Measurements from ENCODE around the gene TNFAIP2. TPM values are rescaled to one million over a fixed set of nuclear protein-coding genes. Genes with fewer than 3 reads are reported as not detected.

TNFAIP2 gene
- total RNA-seq, 4 donors from 2014 or later: 14.8 to 72.9 (median 22.3) TPM

- H3K4me1 ChIP-seq: peaks cover 2 to 3% of the 10 kb centered on the region in 2 donors
- H3K27ac ChIP-seq: no peak overlapping the region
- peak; percentile 54 to 76 (median 64) for TF ChIP-seq CTCF (IDR thresholded peaks at IDR 0.05 in 4 of 5, conservative IDR thresholded peaks at IDR 0.05 in 1 of 5)
- TF ChIP-seq POLR2A (IDR thresholded peaks at IDR 0.05): no peak
- no peaks in the 10 kb centered on the region for H3K27me3 ChIP-seq
- intact Hi-C loops (cut with DNase I; ENCODE audit: low total_unique reads) (loop anchor here (1.0 kb wide), 1 partner anchor 36 kb away; no protein-coding TSS in a partner anchor), in situ Hi-C loops (cut with MboI; ENCODE audit: low sequenced_read_pairs in 4 of 4) (no loop called here)
- ATAC-seq (no peak), DNase-seq (no peak)
- no peak overlapping the region for H3K4me3 ChIP-seq
- H3K9me3 ChIP-seq: no peaks in the 10 kb centered on the region
- H3K36me3 ChIP-seq: no peaks in the 10 kb centered on the region
Measured at GRCh38 chr14:103141117-103141796, 18.0 kb downstream of the TNFAIP2 start.

- intact Hi-C loops (cut with DNase I; ENCODE audit: low total_unique reads): no loop called here
Measured at GRCh38 chr14:103142026-103142425, 18.8 kb downstream of the TNFAIP2 start.

GRCh38 chr14:103142721-103143302, 19.6 kb downstream of the TNFAIP2 start:
- intact Hi-C loops (cut with DNase I; ENCODE audit: low total_unique reads): no loop called here
- DNase-seq (no peak), ATAC-seq (no peak)
- Histone ChIP-seq H3K27ac (no peak overlapping the region), H3K4me1 (peaks cover 0 to 2% of the 10 kb centered on the region in 2 donors), H3K4me3 (no peak overlapping the region), H3K27me3 (no peaks in the 10 kb centered on the region), H3K9me3 (no peaks in the 10 kb centered on the region), H3K36me3 (no peaks in the 10 kb centered on the region)
- TF ChIP-seq CTCF (IDR thresholded peaks at IDR 0.05 in 4 of 5, conservative IDR thresholded peaks at IDR 0.05 in 1 of 5): no peak
- TF ChIP-seq POLR2A (IDR thresholded peaks at IDR 0.05): no peak
- in situ Hi-C loops (cut with MboI; ENCODE audit: low sequenced_read_pairs in 4 of 4): no loop called here

More at GRCh38 chr14:103142026-103142425, 18.8 kb downstream of the TNFAIP2 start:
- peaks cover 0 to 2% of the 10 kb centered on the region in 2 donors for H3K4me1 ChIP-seq
- H3K9me3 ChIP-seq: no peaks in the 10 kb centered on the region
- DNase-seq (no peak), ATAC-seq (no peak)
- no peaks in the 10 kb centered on the region for H3K36me3 ChIP-seq
- no peaks in the 10 kb centered on the region for H3K27me3 ChIP-seq
- H3K27ac ChIP-seq: no peak overlapping the region
- no peak overlapping the region for H3K4me3 ChIP-seq
- TF ChIP-seq CTCF (IDR thresholded peaks at IDR 0.05 in 4 of 5, conservative IDR thresholded peaks at IDR 0.05 in 1 of 5): no peak
- TF ChIP-seq POLR2A (IDR thresholded peaks at IDR 0.05): no peak
- in situ Hi-C loops (cut with MboI; ENCODE audit: low sequenced_read_pairs in 4 of 4): no loop called here

DNA sequence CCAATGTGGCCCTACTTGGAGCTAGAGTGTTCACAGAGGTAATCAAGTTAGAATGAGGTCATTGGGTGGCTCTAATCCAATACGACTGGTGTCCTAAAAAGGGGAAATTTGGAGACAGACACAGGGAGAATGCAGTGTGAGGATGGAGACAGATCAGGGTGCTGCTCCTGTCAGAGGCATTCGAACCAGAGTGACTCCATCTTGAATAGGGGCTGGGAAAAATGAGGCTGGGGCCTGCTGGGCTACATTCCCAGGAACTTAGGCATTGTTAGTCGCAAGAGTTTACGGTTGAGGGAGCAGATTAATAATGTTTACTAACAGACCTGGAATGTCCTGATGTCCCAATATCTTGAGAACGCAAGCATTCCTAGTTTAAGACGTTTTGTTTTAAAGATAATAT, 20.2 kb downstream of the TNFAIP2 start:
- intact Hi-C loops (cut with DNase I; ENCODE audit: low total_unique reads) (no loop called here), in situ Hi-C loops (cut with MboI; ENCODE audit: low sequenced_read_pairs in 4 of 4) (no loop called here)
- no peaks in the 10 kb centered on the region for H3K27me3 ChIP-seq
- ATAC-seq: no peak
- H3K4me1 ChIP-seq: peaks cover 0 to 2% of the 10 kb centered on the region in 2 donors
- H3K36me3 ChIP-seq: no peaks in the 10 kb centered on the region
- H3K27ac ChIP-seq: no peak overlapping the region
- no peaks in the 10 kb centered on the region for H3K9me3 ChIP-seq
- DNase-seq: no peak
- TF ChIP-seq POLR2A (IDR thresholded peaks at IDR 0.05) (no peak), CTCF (IDR thresholded peaks at IDR 0.05 in 4 of 5, conservative IDR thresholded peaks at IDR 0.05 in 1 of 5) (no peak)
- H3K4me3 ChIP-seq: no peak overlapping the region
